GM19468 (cell line): ENCODE measurements around the gene SUMF1.
A peak's percentile ranks its signal among the peaks of the same experiment; 100 is the strongest.

Experiments
- ATAC-seq: cut with Tn5 transposase; IDR thresholded peaks from one replicate; pipeline ENCODE4 v1.9.1; 2021; ENCODE audit warnings: mild to moderate bottlenecking, moderate library complexity, moderate number of reproducible peaks; ENCODE audit not compliant: unreplicated experiment; ENCODE audit errors: extremely low read depth

The SUMF1 gene

DNA sequence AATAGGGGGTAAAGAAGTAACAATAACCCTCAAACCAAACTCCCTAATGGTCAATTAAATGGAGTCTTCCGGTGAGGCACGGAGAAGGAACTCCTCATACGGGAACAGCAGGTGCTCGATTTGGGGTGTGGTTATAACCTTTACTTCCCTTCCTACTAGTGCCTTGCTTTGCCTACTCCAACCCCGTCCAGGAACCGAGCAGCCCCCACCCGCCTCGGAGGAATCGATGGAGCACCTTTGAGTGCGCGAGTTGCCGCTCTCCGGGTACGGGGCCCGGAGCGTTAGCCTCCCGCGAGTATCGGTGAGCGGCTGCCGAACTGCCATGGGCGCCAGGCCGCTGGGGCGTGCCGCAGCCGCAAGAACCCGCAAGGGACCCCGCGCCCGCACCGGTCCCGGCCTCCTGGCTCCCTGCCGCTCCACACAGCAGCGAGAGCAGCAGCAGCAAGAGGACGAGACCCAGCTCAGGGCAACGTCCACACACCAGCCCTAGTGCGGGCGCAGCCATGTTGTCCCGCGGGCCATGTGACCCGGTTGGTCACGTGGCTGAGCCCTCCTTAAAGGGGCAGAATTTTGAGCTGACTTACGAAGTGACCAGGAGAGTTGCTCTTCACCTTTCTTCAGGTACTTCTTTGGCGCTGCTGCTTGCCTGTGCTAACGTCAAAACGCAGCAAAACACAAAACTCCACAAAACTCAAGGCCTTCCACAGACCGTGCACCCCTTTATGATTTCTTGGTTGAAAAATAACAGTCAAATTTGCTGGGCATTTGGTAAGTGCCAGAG is at the start of gene SUMF1:
TSS of gene SUMF1 (minus strand) at position 529 of the 781 bp plus-strand sequence. CDS start at position 505, 24 bp downstream.
- ATAC-seq, result peak; percentile 99

GRCh38 chr3:4515916-4516579 is 49.0 kb upstream of the SUMF1 start:
- no peak for ATAC-seq

DNA sequence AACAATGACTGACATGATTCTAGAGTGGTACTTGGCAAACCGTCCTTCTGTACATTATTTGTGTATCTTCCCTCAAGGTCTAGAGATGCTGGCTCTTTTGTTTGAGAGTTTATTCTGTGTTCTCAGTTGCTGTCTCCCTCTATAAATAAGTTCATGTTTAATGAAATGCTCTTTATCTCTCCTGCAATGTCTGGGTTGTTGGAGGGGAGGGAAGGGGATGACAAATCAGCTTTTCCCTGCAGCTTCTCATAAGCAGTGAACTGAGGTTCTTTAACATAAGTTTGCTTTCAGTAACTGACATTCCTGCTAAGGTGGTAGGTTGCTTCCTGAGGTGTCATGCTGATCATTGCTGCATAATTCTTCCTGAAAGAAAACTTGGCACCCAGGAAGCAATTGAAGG is 47.8 kb upstream of the SUMF1 start:
- no peak for ATAC-seq

DNA sequence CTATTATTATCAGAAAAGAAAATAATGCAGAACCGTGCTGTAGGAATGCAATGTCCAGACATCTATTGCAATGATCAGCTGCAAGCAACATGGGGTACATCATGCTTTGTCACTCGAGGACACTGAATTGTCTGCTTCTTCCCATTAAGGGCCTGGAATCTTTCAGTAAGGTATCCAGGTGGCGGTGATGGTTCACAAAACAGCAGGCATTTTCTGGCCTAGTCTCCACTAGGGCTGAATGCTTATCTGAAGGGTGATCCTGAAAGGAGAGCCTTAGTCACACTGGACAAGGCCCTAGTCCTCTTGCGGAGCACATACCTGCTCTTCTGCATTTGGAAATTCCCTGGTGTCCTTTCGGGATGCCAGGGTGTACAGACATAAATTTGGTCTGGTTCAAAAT is 47.3 kb upstream of the SUMF1 start:
- no peak for ATAC-seq

GRCh38 chr3:4512895-4513616 is 46.0 kb upstream of the SUMF1 start:
- no peak for ATAC-seq

GRCh38 chr3:4511491-4512262 is 44.6 kb upstream of the SUMF1 start:
- ATAC-seq, result no peak

GRCh38 chr3:4509983-4510755 is 43.1 kb upstream of the SUMF1 start:
- ATAC-seq, result no peak

GRCh38 chr3:4509043-4509442 is 42.0 kb upstream of the SUMF1 start:
- ATAC-seq, result no peak

DNA sequence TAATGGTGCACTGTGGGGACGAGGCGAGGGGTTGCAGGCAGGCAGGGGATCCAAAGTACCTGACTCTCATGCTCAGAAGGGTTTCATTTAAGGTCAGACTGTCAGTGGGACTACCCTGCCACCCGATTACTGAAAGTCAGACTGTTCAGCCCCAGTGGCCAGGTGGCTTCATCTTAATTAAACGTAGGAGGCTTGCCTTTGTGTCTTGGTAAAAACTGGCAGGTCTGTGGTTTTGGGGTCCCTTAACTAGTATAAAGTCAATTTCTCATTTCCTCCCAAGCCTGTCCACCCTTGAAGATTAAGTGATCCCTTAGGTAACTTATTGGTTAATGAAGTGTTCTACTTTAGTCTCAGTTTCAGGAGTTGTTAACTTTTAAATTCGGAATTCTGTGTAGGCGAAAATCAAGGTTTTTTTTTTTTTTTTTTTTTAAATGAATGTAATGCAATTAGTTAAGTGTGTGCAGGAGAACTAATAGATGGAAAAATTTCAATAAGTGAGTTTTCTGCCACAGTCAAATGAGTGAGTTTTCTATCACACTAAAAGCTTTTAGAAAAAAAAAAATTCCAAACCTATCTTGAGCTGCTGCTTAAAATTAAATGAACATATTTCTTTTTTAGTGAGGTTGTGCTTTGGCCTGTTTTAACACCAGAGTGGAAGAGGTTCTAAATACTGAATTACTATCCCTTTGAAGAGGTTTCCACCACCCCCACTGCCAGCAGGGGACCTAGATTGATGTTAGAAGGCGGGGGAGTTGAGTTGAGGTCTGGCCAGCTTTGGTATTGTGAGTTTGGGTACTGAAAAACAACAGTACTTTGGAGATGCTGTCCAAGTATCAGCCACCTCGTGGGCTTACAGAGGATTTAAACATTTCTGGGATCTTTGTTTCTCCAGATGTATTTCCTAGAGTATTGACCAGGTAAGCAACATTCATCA is 41.2 kb upstream of the SUMF1 start:
- ATAC-seq, result peak; percentile 73

- no peak for ATAC-seq
Measured at GRCh38 chr3:4507024-4507596, 40.0 kb upstream of the SUMF1 start.

DNA sequence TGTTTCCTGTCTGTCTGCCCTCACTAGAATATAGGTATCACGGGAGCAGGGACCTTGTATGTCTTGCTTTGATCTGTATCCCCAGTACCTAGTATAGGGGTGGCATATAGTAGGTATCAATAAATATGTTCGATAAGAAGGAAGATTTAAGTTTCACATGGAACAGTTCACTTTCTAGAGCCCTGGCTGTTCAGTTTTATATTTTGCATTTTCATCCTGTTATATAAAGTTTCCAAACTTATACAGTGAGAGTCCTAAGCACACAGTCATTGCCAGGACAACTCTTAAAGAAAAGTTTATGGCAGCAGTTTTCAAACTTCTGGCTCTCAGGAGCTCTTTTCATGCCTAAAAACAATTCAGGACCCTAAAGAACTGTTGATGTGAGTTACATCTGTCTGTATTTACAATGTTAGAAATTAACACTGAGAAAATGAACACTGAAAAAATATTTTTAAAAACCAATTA is 39.5 kb upstream of the SUMF1 start:
- ATAC-seq, result no peak

- ATAC-seq, result no peak
Measured at GRCh38 chr3:4505688-4506558, 38.9 kb upstream of the SUMF1 start.

- no peak for ATAC-seq
Measured at GRCh38 chr3:4504340-4505261, 37.5 kb upstream of the SUMF1 start.

GRCh38 chr3:4503050-4503449 is 36.0 kb upstream of the SUMF1 start:
- ATAC-seq, result peak; percentile 34

DNA sequence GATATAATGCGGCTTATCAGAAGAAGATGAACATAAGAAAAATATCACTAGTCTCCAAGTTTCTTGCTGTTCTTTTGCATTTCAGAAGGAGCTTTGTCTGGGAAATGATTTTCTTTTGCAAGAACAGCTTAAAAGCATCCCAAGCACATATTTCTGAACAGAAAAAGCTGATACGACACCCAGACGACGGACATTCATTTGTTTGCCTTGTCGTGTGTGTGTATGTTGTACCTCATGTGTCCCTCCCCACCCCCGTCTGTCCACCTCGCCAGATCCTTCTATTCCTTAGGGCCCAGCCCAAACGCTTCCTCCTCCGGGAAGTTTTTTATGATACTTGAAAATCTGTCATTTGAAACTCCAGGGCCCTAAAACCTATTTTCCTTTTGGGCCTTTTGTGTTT is 34.9 kb upstream of the SUMF1 start:
- no peak for ATAC-seq

GRCh38 chr3:4501437-4501836 is 34.4 kb upstream of the SUMF1 start:
- no peak for ATAC-seq
